Peyer's patch (tissue), 4 donors: ENCODE data around the gene ARHGEF18.
"Not testable (repeated sequence)": the region's sequence is repeated elsewhere in the genome, so short reads cannot be mapped to it uniquely, and the experiment has no call there.

Source experiments
- CTCF ChIP-seq, 6 experiments: fragments of 450-650 bp in 4 of 6; fragments of 200-600 bp in 2 of 6; sonication (generic) in 1 of 6; IDR thresholded peaks; one replicate each; pipeline ENCODE4 v1.5.1; 2017 to 2019; ENCODE audit warnings: antibody characterized with exemption in 6 of 6, mild to moderate bottlenecking in 3 of 6, moderate library complexity in 1 of 6
- POLR2A ChIP-seq, 2 donors: fragments of 450-650 bp; IDR thresholded peaks; one replicate each; pipeline ENCODE4 v1.5.1; 2017; ENCODE audit warnings: antibody characterized with exemption in 2 of 2, mild to moderate bottlenecking in 2 of 2, moderate library complexity in 2 of 2

- not testable (repeated sequence) for TF ChIP-seq CTCF, POLR2A (IDR thresholded peaks at IDR 0.05)
Observed at GRCh38 chr19:7308327-7308726, 40.4 kb upstream of the ARHGEF18 start.
